Natural killer cell treated with Interleukin-12 subunit alpha and Interleukin-12 subunit beta and Interleukin-15 and Interleukin-18, amount 100 ng/mL, for 72 hours (primary cell): ENCODE measurements around the gene PPP1R12C. TPM values are rescaled to one million over a fixed set of nuclear protein-coding genes. Genes with fewer than 3 reads are reported as not detected.
A peak's percentile ranks its signal among the peaks of the same experiment; 100 is the strongest.

Source experiments
- ATAC-seq, 2 donors: fragments of 150-1000 bp; cut with Tn5 transposase in 1 of 2; sonication (Bioruptor Pico), chemical (Tn5 transposase) in 1 of 2; 2 replicates each; pipeline ENCODE4 v1.10.0; 2021
- DNase-seq: peaks from one replicate; pipeline ENCODE4 v3.0.0; 2022; ENCODE audit warnings: low spot score
- H3K27ac Mint-ChIP-seq, 2 donors: 1 replicate in 1 of 2; 2 replicates in 1 of 2; pipeline ENCODE4 v1.8.0; 2022; ENCODE audit warnings: mixed read lengths in 2 of 2, mild to moderate bottlenecking in 1 of 2, moderate library complexity in 1 of 2
- H3K27me3 Mint-ChIP-seq, 2 donors: 1 replicate in 1 of 2; 2 replicates in 1 of 2; pipeline ENCODE4 v1.8.0; 2022; ENCODE audit warnings: mixed read lengths in 2 of 2
- H3K36me3 Mint-ChIP-seq: one replicate; pipeline ENCODE4 v1.8.0; 2022; ENCODE audit warnings: mixed read lengths
- H3K4me1 Mint-ChIP-seq, 2 donors: 1 replicate in 1 of 2; 2 replicates in 1 of 2; pipeline ENCODE4 v1.8.0; 2022; ENCODE audit warnings: low read depth in 2 of 2, mixed read lengths in 2 of 2, mild to moderate bottlenecking in 1 of 2
- H3K4me3 Mint-ChIP-seq: one replicate; pipeline ENCODE4 v1.8.0; 2022; ENCODE audit warnings: mixed read lengths
- H3K9me3 Mint-ChIP-seq: 2 replicates; pipeline ENCODE4 v1.8.0; 2022; ENCODE audit warnings: mixed read lengths
- total RNA-seq, 2 donors: library from RNA; stranded (reverse); gene quantifications; one replicate each; pipeline ENCODE4 v1.2.3, GENCODE V29; 2022

Gene PPP1R12C
- total RNA-seq, 2 donors from 2014 or later: 157 to 251 TPM

DNA sequence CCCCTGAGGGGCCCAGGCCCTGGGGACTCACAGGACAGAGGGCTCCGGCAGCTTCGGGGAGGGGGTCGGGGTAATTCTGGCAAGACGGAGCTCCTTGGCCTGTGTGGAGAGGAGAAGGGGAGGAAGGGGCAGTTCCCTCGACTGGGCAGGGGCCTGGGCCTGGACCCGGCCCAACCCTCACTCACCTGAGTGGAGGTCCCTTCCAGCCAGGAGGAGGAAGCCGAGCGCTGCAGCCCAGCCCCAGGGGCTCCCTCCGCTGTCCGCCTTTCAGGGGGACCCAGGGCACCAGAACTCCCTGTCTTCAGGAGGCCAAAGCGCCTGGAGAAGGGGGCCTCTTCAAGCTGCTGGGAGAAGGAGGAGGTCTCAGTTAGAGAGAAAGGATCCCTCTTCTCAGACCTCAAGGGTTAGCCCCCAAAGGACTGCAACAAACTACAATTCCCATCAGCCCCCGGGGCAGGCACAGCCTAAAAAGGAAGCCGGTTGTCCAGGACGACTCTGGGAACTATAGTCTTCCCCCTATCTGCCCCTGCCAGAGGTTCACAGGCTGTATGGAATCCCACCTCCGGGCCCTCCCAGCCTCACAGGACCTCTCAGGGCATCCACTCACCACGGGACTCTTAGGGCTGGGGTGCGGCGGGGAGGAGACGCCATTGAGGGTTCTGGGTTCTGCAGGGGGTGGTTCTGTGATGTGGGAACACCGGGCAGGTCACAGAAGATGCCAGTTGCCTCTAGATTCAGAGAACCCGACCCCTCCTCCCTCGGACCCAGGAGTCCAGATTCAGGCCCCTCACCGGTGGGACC lies 22.0 kb downstream of the PPP1R12C start:
- H3K36me3 Mint-ChIP-seq: no peaks in the 10 kb centered on the region
- H3K4me1 Mint-ChIP-seq: peaks cover 0 to 4% of the 10 kb centered on the region in 2 donors
- H3K4me3 Mint-ChIP-seq: no peak overlapping the region
- no peak for DNase-seq
- H3K27ac Mint-ChIP-seq: no peak overlapping the region
- H3K9me3 Mint-ChIP-seq: no peaks in the 10 kb centered on the region
- ATAC-seq: no peak
- no peaks in the 10 kb centered on the region for H3K27me3 Mint-ChIP-seq

DNA sequence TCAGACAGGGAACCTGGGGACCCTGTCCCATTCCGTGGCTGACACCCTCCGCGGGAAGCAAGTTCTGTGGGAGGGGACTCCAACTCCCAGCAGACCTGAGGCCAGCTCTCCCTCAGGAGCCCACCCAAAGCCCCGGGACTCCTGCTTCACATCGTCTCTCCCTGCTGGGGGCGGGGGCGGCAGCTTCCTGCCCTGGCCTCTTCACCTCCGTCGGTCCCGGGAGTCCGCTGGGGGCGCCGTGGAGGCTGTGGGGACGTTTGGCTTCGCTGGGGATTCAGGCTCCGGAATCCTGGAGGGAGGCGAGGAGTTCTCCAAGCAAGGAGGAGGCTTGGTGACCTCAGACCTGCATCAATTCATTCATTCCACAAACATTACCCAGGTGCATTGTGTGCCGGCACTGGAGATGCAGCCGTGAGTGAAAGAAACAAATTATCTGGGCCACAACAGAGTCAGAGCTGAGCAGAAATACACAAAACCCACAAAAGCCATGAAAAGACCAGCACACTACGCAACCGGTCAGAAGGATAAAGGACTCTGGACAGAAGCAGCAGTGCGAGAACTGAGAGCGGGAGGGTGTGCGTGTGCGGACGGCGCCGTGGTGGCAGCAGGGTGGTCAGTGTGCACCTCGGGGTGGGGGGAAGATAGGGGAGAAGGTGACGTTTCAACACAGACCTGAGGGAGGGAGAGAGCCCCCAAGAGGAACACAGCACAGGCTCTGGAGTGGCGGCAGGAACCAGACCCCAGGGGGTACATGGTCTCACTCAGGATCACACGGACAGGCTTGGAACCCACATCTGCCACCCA lies 22.8 kb downstream of the PPP1R12C start:
- Mint-ChIP-seq H3K4me1 (peaks cover 2 to 6% of the 10 kb centered on the region in 2 donors), H3K36me3 (no peaks in the 10 kb centered on the region), H3K27ac (no peak overlapping the region), H3K4me3 (no peak overlapping the region), H3K9me3 (no peaks in the 10 kb centered on the region), H3K27me3 (no peaks in the 10 kb centered on the region)
- DNase-seq (no peak), ATAC-seq (no peak)

DNA sequence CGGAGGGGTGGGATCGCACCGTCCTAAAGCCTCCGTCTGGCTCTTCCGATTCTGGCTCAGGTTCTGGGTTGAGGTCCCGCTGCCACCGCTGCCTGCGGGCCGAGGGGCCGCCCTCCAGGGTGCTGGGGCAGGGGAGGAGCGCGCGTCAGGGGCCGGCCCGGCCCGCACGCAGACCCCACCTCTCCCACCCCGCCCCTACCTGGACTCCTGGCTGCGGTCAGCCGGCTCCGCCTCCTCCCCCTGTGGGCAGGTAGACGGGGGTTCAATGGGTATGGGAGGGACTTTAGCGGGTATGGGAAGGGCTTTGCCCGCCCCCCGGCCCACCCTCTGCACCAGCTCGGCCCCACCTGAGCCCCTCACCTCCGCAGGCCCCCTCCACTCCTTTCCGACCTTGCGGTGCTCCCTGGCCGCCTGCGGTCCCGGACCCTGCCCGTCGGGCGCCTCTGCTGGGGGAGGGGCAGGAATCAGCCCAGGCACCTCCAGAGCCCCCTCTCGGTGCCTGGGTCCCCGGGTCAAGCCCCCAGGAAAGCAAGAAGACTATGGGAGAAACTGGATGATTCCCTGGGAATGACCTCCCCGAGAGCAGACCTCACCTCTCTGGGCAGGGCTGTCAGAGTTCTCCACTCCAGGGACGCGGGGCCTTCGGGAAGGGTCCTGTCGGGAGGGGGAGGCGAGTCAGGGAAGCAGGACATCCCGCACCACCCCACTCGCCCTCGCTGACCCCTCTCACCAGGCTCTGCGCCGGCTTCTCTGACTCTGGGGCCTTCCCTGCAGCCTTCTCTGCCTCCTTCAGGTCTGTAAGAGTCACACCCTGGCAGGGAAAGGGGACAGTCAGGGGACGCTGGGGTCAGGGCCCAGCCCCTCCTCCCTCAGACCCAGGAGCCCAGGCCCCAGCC lies 24.8 kb downstream of the PPP1R12C start:
- Mint-ChIP-seq H3K4me3 (no peak overlapping the region), H3K27me3 (peaks cover 10% of the 10 kb centered on the region in 2 donors), H3K9me3 (no peaks in the 10 kb centered on the region), H3K27ac (no peak overlapping the region), H3K36me3 (no peaks in the 10 kb centered on the region), H3K4me1 (peaks cover 20 to 22% of the 10 kb centered on the region in 2 donors)
- DNase-seq: no peak
- no peak for ATAC-seq

DNA sequence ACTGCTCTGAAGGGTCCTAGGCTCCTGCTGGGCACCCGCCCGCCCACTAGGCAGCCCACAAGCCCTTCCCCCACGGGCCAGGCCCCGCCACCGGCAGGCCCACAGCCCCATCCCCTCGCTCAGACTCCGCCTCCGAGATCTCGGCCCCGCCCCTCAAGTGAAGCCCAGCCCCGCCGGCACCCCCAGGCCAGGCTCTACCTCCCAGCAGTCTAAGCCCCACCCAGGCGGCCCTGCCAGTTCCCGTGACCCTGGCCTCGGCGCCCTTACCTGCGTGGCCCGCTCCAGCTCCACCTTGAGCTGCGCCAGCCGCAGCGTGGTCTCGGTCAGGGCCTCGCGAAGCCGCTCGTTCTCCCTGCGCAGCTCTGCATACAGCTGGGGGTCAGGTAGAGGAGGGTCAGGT lies 25.5 kb downstream of the PPP1R12C start:
- Mint-ChIP-seq H3K27ac (no peak overlapping the region), H3K4me3 (no peak overlapping the region), H3K4me1 (peaks cover 27 to 28% of the 10 kb centered on the region in 2 donors), H3K9me3 (no peaks in the 10 kb centered on the region), H3K36me3 (no peaks in the 10 kb centered on the region), H3K27me3 (peaks cover 10 to 13% of the 10 kb centered on the region in 2 donors)
- ATAC-seq: peak in 1 of 2 donors; percentile 10
- no peak for DNase-seq

DNA sequence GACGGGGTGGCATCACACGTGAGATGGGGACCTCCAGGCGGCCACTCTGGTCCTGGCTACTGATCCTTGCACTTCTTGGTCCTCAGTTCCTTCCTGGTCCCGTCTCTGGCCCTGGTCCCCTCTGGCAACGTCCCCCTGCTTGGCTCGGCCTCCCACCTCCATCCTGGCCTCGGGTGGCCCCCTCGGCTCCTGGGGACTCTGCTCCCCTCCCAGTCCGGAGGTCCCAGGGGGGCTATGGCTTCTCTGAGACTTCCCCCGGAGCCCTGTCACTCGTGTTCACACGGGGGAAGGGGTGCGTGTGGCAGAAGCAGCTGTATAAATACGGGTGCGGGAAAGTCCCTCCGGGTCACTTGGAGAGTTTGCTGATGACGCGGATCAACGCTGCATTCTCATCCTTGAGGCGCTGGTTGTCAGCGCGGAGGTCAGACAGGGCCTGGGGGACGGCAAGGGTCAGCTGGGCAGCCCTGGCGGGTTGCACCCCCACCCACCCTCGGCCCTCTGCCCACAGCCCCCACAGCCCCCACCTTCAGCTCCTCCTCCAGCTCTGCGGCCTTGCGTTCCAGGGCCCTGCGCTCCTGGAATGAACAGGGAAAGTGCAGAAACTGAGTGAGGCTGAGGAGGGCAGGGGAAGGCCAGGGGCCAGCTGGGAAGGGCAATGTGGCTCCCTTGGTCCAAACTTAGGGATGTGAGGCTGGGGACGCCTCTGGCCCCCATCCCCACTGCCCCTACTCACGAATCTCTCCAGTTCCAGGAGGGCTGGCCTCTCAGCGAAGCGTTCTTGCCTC lies 26.1 kb downstream of the PPP1R12C start:
- H3K4me3 Mint-ChIP-seq: no peak overlapping the region
- no peaks in the 10 kb centered on the region for H3K9me3 Mint-ChIP-seq
- DNase-seq: peak; percentile 38
- peaks cover 10 to 13% of the 10 kb centered on the region in 2 donors for H3K27me3 Mint-ChIP-seq
- H3K4me1 Mint-ChIP-seq: peaks cover 28% of the 10 kb centered on the region in 2 donors
- no peak overlapping the region for H3K27ac Mint-ChIP-seq
- H3K36me3 Mint-ChIP-seq: no peaks in the 10 kb centered on the region
- ATAC-seq: no peak

DNA sequence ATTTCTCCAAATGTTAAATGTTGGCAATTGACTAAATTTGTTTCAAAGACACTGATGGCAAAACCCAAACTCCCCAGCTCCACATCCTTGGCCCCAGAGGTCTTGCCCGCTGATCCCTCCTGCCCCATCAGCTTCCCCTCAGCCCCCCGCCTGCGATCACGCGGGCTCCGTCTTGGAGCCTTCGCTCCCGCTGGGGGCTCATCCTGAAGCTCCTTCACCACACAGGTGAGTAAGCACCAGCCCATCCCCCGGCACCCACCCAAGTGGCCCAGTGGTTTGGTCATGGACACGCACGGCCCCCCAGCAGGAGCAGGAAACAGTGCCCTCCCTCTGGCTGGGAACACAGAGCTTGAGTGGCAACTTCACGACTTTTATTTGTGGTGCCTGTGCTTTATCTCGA lies 26.9 kb downstream of the PPP1R12C start:
- Mint-ChIP-seq H3K4me3 (no peak overlapping the region), H3K27ac (no peak overlapping the region), H3K27me3 (peaks cover 10 to 13% of the 10 kb centered on the region in 2 donors), H3K4me1 (peaks cover 28% of the 10 kb centered on the region in 2 donors), H3K9me3 (no peaks in the 10 kb centered on the region), H3K36me3 (no peaks in the 10 kb centered on the region)
- ATAC-seq (no peak), DNase-seq (peak; percentile 25)

DNA sequence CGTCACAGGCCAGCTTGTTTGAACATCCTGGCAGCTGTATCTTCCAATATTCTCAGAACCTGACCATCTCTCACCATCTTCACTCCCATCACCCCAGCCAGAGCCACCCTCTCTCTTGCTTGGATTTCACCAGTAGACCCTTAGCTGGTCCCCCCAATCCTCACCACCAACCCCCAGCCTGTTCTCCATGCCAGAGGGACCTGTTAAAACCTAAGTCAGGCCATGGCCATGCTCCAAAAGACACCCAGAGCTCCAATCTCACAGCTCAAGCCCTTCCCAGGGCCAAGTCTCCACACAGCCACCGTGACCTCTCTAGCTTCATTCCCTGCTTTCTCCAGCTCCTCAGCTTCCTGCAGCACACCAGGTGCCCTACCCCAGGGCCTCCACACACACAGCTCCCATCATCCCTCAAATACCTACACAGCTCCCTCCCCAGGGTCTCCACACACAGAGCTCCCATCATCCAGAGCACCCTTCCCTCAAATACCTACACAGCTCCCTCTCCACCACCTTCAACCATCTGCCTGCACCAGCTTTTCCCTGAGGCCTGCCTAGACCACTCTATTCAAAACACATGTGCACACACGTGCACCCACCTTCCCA lies 28.0 kb downstream of the PPP1R12C start:
- no peaks in the 10 kb centered on the region for H3K36me3 Mint-ChIP-seq
- peaks cover 28% of the 10 kb centered on the region in 2 donors for H3K4me1 Mint-ChIP-seq
- no peaks in the 10 kb centered on the region for H3K9me3 Mint-ChIP-seq
- DNase-seq (no peak), ATAC-seq (no peak)
- H3K27me3 Mint-ChIP-seq: peaks cover 10 to 13% of the 10 kb centered on the region in 2 donors
- no peak overlapping the region for H3K27ac Mint-ChIP-seq
- no peak overlapping the region for H3K4me3 Mint-ChIP-seq

DNA sequence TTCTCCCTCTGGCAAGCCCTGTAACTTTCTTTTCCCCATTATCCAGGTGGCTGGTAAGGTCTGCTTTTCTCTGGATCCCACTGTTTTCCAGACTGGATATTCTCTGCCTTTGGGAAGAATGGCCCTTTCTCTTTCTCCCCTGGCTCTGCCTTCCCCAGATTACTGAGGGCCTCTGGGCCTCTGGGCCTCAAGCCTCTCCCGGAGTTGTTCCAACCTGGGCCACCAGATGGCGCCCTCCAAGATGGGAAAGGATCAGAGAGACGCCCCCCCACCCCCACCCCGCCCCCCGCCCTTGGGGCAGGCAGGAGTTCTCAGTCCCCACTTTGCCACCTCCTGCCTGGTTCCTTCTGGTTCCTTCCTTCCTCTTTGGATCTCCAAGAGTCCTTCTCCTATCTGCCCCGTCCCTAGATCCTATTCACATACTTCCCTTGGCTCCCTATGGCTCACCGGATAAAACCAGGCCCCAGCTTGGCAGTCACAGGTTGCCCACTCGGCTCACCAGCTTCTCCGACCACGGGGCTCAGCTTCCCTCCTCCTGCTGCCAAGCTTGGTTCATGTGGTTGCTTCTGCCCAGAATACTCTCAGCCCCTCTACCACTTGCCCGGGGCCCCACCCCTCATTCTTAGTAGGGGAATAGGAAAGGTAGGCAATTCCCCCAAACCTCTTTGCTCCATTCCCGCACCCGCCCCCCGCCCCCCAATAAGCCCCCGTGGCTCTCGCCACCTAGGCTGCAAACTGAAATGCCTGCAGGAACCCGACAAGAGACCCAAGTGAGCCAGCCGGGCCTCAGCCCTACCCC lies 28.7 kb downstream of the PPP1R12C start:
- Mint-ChIP-seq H3K36me3 (no peaks in the 10 kb centered on the region), H3K4me3 (peak overlapping the region; percentile 66)

DNA sequence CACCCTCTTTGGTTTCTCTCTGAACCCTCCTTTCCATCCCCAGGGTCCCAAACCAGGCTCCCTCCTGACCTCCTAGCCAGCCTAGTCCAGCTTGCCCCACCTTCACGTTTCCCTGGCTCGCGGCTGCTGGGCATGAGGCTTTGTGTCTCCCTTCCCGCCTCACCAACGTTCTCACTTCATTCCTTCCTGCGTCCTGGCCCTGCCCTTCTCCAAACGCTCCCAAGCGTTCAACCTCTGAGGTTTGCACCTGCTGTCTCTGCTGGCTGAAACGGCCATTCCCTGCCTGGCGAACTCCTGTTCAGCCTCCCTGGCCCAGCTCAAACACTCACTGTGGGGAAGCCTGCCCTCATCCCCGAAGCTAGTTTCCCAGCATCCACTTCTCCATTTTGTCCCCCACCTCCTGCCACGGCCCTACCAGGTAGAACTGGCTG lies 29.4 kb downstream of the PPP1R12C start:
- H3K36me3 Mint-ChIP-seq: no peaks in the 10 kb centered on the region
- H3K27me3 Mint-ChIP-seq: peaks cover 15 to 16% of the 10 kb centered on the region in 2 donors
- H3K4me1 Mint-ChIP-seq: peaks cover 28 to 29% of the 10 kb centered on the region in 2 donors
- DNase-seq: peak; percentile 25
- H3K4me3 Mint-ChIP-seq: peak overlapping the region; percentile 66
- ATAC-seq: no peak
- H3K27ac Mint-ChIP-seq: peak overlapping the region; percentile 27 to 42
- no peaks in the 10 kb centered on the region for H3K9me3 Mint-ChIP-seq

More for the DNA sequence above, 28.7 kb downstream of the PPP1R12C start:
- ATAC-seq (no peak), DNase-seq (peak; percentile 78)
- Mint-ChIP-seq H3K4me1 (peaks cover 28% of the 10 kb centered on the region in 2 donors), H3K27me3 (peaks cover 13 to 14% of the 10 kb centered on the region in 2 donors), H3K27ac (peak overlapping the region; percentile 27 to 42), H3K9me3 (no peaks in the 10 kb centered on the region)

DNA sequence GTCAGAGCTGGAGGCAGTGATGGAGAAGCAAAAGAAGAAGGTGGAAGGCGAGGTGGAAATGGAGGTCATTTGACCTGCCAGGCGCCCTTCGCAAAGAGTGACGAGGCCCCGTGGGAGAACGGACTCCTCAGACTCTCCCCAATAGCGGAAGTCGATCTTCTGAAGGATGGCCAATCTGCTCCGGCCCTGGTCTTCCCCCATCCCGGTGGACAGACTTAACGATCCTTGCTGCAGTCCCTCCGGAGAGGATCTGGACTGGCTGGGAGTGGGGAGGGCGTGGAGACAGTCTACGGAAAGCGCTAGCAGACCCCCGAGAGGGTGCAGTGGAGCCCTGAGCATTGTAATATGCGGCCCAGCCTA lies 29.9 kb downstream of the PPP1R12C start:
- no peaks in the 10 kb centered on the region for H3K36me3 Mint-ChIP-seq
- ATAC-seq (no peak), DNase-seq (peak; percentile 58)
- peaks cover 2% of the 10 kb centered on the region for H3K9me3 Mint-ChIP-seq
- peaks cover 20 to 21% of the 10 kb centered on the region in 2 donors for H3K27me3 Mint-ChIP-seq
- H3K4me1 Mint-ChIP-seq: peaks cover 32 to 34% of the 10 kb centered on the region in 2 donors
- H3K4me3 Mint-ChIP-seq: peak overlapping the region; percentile 68
- no peak overlapping the region for H3K27ac Mint-ChIP-seq

DNA sequence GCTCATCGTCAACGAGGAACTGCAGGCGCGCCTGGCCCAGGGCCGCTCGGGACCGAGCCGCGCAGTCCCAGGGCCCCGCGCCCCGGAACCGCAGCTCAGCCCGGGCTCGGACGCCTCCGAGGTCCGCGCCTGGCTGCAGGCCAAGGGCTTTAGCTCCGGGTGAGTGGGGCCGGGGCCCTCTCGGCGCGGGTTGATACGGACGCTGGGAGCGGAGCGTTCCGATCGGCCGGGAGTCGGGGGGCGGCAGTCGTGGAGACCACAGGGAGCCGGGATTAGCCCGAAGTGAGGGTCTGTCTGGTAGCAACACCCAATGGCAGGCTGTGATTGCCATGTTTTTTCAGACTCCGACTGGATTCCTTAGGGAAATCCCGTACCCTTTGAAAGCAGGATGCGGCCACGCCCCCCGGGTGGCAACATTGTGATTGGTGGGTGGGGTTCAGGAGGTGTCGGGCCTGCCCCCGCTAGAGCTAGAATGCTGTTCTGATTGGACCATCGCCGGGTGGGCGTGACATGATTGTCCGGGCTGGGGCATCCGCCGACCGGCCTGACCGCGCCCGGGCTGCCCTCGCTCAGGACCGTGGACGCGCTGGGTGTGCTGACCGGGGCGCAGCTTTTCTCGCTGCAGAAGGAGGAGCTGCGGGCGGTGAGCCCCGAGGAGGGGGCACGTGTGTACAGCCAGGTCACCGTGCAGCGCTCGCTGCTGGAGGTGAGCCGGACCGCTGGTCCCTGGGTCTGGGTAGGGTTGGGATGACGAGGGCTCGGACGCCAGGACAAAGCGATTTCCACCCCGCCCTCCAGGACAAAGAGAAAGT lies 30.5 kb downstream of the PPP1R12C start:
- H3K27me3 Mint-ChIP-seq: peaks cover 21 to 24% of the 10 kb centered on the region in 2 donors
- no peaks in the 10 kb centered on the region for H3K36me3 Mint-ChIP-seq
- ATAC-seq: peak; percentile 76 to 90
- peak; percentile 84 for DNase-seq
- H3K9me3 Mint-ChIP-seq: peaks cover 3% of the 10 kb centered on the region
- peak overlapping the region; percentile 68 for H3K4me3 Mint-ChIP-seq
- no peak overlapping the region for H3K27ac Mint-ChIP-seq
- peaks cover 34 to 37% of the 10 kb centered on the region in 2 donors for H3K4me1 Mint-ChIP-seq
